GM13977 (cell line): Measurements from ENCODE around the gene KCNE2.

Source experiments
- DNase-seq: peaks from one replicate; pipeline ENCODE4 v3.0.0; 2012; ENCODE audit warnings: low spot score
- in situ Hi-C: fragments of 300-500 bp; cut with MboI; formaldehyde crosslinking; loops from one replicate; pipeline ENCODE4 v1.12.0; 2022; ENCODE audit warnings: low sequenced_read_pairs, low pct_unique_long_range_greater_than_20kb, mixed read lengths, inconsistent platforms; ENCODE audit not compliant: unreplicated experiment
- TF ChIP-seq, protein P1 (sequence below): IDR thresholded peaks from 2 replicates; pipeline ENCODE4 v1.5.1; 2012; ENCODE audit warnings: mild to moderate bottlenecking, control low read depth; ENCODE audit not compliant: insufficient read depth; ENCODE audit errors: extremely low read depth, missing control alignments

KCNE2 gene

DNA sequence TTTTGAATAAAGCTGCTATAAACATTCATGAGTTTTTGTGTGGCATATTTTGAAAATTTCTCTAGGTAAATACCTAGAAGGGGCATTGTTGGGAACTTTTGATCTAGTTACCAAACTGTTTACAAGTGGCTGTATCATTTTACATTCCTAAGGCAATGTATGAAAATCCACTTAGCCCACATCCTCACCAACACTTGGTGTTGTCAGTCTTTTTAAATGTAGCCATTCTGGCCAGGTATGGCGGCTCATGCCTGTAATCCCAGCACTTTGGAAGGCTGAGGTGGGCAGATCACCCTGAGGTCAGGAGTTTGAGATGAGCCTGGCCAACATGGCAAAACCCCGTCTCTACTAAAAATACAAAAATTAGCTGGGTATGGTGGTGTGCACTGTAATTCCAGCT lies 5.9 kb upstream of the KCNE2 start:
- in situ Hi-C loops: no loop called here
- TF ChIP-seq, protein P1, sequence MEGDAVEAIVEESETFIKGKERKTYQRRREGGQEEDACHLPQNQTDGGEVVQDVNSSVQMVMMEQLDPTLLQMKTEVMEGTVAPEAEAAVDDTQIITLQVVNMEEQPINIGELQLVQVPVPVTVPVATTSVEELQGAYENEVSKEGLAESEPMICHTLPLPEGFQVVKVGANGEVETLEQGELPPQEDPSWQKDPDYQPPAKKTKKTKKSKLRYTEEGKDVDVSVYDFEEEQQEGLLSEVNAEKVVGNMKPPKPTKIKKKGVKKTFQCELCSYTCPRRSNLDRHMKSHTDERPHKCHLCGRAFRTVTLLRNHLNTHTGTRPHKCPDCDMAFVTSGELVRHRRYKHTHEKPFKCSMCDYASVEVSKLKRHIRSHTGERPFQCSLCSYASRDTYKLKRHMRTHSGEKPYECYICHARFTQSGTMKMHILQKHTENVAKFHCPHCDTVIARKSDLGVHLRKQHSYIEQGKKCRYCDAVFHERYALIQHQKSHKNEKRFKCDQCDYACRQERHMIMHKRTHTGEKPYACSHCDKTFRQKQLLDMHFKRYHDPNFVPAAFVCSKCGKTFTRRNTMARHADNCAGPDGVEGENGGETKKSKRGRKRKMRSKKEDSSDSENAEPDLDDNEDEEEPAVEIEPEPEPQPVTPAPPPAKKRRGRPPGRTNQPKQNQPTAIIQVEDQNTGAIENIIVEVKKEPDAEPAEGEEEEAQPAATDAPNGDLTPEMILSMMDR: no peak
- no peak for DNase-seq

- TF ChIP-seq, protein P1: no peak
- in situ Hi-C loops: no loop called here
- DNase-seq: no peak
These were observed 4.9 kb upstream of the KCNE2 start for GRCh38 chr21:34358866-34359265.

- in situ Hi-C loops: no loop called here
- TF ChIP-seq, protein P1: no peak
- DNase-seq: no peak
These were observed 3.1 kb upstream of the KCNE2 start for GRCh38 chr21:34360488-34361241.

DNA sequence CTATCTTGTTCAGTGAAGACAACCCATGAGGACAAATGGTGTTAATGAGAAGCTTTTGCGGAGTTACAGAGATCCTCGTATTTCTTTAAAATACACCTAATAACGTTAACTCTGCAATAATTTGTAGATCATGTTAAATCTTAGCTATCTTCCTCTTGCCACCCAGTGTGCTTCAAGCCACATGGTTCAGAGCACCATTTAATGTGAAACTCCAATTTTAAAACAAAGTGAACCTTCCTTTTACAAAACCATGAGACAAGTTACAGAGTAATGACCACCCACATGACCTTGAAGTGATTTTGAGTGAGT lies 1.7 kb upstream of the KCNE2 start:
- no peak for DNase-seq
- in situ Hi-C loops: no loop called here
- TF ChIP-seq, protein P1: no peak

- TF ChIP-seq, protein P1: no peak
- in situ Hi-C loops: no loop called here
- no peak for DNase-seq
These were observed 1.1 kb upstream of the KCNE2 start for GRCh38 chr21:34362670-34363069.

- DNase-seq: no peak
- in situ Hi-C loops: no loop called here
- TF ChIP-seq, protein P1: no peak
These were observed 1.1 kb downstream of the KCNE2 start for GRCh38 chr21:34364921-34365320.

GRCh38 chr21:34365809-34366208 lies 2.0 kb downstream of the KCNE2 start:
- TF ChIP-seq, protein P1: no peak
- no peak for DNase-seq
- in situ Hi-C loops: no loop called here
